H7 (cell line): Measurements from ENCODE around the gene SNRPA. TPM values are rescaled to one million over a fixed set of nuclear protein-coding genes. Genes with fewer than 3 reads are reported as not detected.
A peak's percentile ranks its signal among the peaks of the same experiment; 100 is the strongest.

Source experiments
- DNase-seq: peaks from one replicate; pipeline ENCODE4 v3.0.0; 2012
- H3K27me3 ChIP-seq: 2 replicates; pipeline ENCODE4 v1.6.0; 2011; ENCODE audit warnings: mild to moderate bottlenecking, low read length; ENCODE audit not compliant: control insufficient read depth, insufficient read depth
- H3K36me3 ChIP-seq: replicated peaks from 2 replicates; pipeline ENCODE4 v1.5.1; 2011; ENCODE audit warnings: low read length; ENCODE audit not compliant: control insufficient read depth, insufficient read depth
- H3K4me3 ChIP-seq: 2 replicates; pipeline ENCODE4 v1.5.1; 2011; ENCODE audit warnings: low read depth, mild to moderate bottlenecking, control low read depth, low read length, moderate library complexity; ENCODE audit not compliant: insufficient read depth
- total RNA-seq: library from RNA; depleted of rRNA; stranded (reverse); fragments of >200 nt; shearing (Covaris generic); gene quantifications from 2 replicates; pipeline ENCODE4 v1.2.3, GENCODE V29; 2014; rRNA removed

SNRPA gene
- 440 and 502 TPM in 2 replicates for total RNA-seq

GRCh38 chr19:40750874-40751537, at the start of gene SNRPA:
SNRPA (plus strand) TSS chr19:40751203; CDS start chr19:40751409, 206 bp downstream.
- peak; percentile 97 for DNase-seq
- Histone ChIP-seq H3K27me3 (no peaks in the 10 kb centered on the region), H3K4me3 (peak within 1 kb of the TSS; percentile 70), H3K36me3 (peaks cover 16% of the 10 kb centered on the region)

DNA sequence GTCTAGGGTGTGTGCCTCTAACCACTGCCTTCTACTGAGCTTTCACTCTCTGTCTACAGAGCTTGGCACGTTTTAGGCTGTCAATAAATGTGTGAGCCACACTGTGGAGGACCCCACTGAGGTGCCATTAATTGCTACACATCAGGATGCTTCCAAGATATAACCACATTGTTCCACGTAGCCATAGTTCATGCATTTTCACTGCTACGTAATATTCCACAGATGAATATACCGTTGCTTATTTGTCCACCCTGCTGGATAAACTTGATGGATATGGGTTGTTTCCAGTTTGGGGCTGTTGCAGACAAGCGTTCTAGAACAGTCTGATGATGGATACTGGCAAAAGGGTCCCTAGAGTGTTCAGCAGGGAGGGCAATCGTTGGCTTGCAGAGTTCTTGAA, 49.2 kb upstream of the SNRPA start:
- Histone ChIP-seq H3K27me3 (no peaks in the 10 kb centered on the region), H3K4me3 (no peak overlapping the region), H3K36me3 (peaks cover 15% of the 10 kb centered on the region)
- no peak for DNase-seq

DNA sequence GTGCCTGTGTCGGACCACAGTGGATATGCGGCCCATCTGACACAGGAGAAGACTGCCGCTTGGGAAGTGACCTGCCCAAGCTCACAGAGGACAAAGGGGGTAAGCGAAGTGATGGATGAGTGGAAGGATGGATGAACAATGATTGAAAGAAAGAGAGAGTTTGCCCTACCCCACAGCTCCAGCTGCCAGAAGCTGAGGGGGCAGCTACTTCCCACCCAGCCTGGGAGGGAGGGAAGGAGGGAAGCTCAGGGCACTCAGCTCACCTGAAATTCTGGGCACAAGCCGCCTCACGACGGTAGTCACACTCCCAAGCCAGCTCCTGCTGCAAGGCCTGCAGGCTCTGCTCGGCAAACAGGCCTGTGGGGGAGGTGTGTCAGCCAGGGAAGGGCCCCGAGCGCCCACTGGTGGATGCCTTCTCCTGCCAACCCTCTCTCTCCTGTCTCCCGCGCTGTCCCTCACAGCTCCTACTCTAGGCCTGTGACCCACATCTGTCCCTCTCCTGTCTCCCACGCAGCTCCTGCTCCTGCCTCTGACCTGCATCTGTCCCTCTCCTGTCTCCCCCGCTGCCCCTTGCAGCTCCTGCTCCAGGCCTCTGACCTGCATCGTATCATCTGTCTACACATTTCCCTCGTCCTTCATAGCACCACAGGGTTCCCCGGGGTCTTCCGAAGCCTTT, 48.5 kb upstream of the SNRPA start:
- Histone ChIP-seq H3K4me3 (no peak overlapping the region), H3K36me3 (peaks cover 14% of the 10 kb centered on the region), H3K27me3 (no peaks in the 10 kb centered on the region)
- peak; percentile 90 for DNase-seq

DNA sequence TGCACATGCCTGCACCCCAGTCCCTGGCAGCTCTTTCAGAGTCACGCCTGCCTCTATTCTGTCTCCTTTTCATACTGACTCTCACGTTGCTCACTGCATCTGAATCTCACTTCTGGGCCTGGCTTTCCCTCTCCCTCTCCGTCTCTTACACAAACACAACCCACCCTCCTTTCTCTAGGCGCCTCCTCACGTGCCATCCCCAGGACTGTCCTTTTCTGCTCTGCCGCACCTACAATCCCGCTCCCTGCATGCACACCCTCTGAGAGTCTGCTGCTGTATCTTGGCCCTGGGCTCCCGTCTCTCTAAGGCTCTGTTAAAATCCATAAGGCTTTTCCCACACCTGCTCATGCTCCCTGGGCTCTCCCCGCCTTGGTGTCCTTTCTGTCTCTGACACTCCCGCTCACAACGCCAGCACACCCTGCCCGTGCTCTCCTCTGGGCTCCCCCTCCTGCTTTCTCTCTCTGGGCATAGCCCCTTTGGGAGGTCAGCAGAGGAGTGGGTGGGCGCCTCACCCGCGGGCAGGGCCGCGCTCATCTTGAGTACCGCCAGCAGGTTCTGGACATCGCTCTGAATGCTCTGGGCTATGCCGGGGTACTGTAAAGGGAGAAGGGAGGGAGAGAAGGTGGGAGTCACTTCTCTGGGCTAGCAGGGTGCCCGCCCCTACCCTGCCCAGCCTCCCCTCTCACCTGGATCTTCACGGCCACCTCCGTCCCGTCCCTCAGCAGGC, 47.8 kb upstream of the SNRPA start:
- DNase-seq: peak; percentile 25
- Histone ChIP-seq H3K4me3 (no peak overlapping the region), H3K36me3 (peaks cover 15% of the 10 kb centered on the region), H3K27me3 (no peaks in the 10 kb centered on the region)

GRCh38 chr19:40704491-40705361, 46.3 kb upstream of the SNRPA start:
- Histone ChIP-seq H3K4me3 (no peak overlapping the region), H3K27me3 (no peaks in the 10 kb centered on the region), H3K36me3 (peaks cover 14% of the 10 kb centered on the region)
- no peak for DNase-seq

- H3K4me3 ChIP-seq: no peak overlapping the region
- DNase-seq: no peak
- H3K36me3 ChIP-seq: peaks cover 15% of the 10 kb centered on the region
- no peaks in the 10 kb centered on the region for H3K27me3 ChIP-seq
These were observed 45.7 kb upstream of the SNRPA start for GRCh38 chr19:40705362-40705651.

DNA sequence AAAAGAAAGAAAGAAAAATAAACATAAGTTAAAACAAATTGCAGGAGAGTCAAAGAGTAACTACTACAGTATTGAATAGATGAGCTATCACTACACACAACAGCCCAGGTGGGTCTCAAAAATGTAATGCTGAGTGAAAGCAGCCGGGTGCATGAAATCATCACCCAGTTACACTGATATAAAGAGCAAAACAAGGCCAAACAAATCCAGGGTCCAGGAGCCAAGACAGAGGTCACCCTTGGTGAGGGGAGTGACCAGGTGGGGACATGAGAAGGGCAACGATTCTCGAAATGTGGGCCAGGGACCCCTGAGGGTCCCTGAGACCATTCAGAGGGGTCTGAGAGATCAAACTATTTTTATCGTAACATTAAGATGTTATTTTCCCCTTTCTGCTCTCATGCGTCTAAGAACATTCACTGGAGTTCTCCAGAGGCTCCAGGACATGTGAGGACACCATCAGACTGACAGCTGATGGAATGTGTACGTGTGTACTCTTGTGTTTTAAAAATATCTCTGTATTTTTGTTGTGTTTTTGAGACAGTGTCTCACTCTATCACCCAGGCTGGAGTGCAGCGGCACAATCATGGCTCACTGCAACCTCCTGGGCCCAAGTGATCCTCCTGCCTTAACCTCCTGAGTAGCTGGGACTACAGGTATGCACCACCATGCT, 44.9 kb upstream of the SNRPA start:
- Histone ChIP-seq H3K36me3 (peaks cover 17% of the 10 kb centered on the region), H3K27me3 (no peaks in the 10 kb centered on the region), H3K4me3 (no peak overlapping the region)
- DNase-seq: no peak

GRCh38 chr19:40707615-40708014, 43.4 kb upstream of the SNRPA start:
- H3K4me3 ChIP-seq: no peak overlapping the region
- no peaks in the 10 kb centered on the region for H3K27me3 ChIP-seq
- peaks cover 16% of the 10 kb centered on the region for H3K36me3 ChIP-seq
- DNase-seq: no peak

DNA sequence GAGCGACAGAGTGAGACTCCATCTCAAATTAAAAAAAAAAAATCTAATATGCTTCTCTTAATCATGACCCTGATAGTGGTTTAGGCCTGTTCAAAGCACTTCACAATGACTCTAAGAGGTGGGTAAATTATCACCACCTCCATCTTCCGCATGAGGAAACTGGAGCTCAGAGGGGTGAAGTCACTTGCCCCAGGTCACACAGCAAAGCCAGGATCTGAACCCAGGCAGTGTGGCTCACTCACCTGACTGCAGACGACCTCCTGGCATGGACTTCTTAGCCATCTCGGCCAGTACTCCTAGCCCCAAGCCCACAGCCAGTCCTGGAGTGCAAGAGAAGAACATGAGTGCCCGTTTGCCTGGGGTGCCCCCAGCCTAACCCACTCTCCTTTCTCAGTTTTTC, 41.2 kb upstream of the SNRPA start:
- DNase-seq: no peak
- H3K27me3 ChIP-seq: no peaks in the 10 kb centered on the region
- H3K36me3 ChIP-seq: peaks cover 13% of the 10 kb centered on the region
- no peak overlapping the region for H3K4me3 ChIP-seq

GRCh38 chr19:40713939-40714338, 37.1 kb upstream of the SNRPA start:
- DNase-seq: no peak
- peaks cover 7% of the 10 kb centered on the region for H3K36me3 ChIP-seq
- no peaks in the 10 kb centered on the region for H3K27me3 ChIP-seq
- no peak overlapping the region for H3K4me3 ChIP-seq

DNA sequence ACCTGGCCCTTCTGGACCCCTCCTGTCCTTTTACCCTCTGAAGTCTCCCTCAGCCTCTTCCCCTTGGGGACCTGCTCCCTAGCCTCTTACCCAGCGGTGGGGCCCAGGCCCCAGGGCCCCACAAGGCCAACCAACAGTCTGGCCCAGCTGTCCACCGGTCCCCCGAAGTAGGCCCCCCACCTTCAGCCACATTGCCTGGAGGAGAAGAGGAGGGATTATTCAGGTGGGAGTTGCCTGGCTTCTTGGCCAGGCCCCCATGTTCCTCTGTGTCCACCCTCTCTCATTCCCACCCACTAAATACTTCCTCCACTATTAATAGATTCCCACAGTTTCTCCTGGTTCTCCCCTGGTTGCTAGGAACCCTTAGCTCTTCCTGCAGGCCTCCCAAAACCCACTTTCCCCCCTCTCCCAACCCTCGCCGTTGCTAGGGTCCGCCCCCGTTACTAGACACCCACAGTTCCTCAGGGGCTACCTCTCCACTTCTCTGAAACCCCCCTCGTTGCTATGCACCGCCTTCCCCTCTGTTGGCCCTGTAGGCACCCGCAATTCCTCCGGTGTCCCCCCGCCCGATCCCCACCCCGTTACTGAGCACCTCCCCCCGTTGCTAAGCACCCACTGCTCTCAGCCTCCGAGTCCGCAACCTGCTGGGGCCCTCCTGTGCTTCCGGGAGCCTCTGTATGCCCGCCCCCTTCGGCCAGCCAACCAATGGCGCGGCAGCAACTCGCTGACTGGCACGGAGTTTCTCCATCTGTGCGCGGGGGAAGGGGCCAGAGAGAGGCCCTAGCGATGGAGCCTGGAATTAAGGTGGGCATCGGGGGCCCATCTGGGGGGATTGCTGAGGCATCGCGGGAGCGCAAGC, 36.3 kb upstream of the SNRPA start:
- Histone ChIP-seq H3K36me3 (peaks cover 7% of the 10 kb centered on the region), H3K27me3 (no peaks in the 10 kb centered on the region), H3K4me3 (peak overlapping the region; percentile 65)
- peak; percentile 97 for DNase-seq

DNA sequence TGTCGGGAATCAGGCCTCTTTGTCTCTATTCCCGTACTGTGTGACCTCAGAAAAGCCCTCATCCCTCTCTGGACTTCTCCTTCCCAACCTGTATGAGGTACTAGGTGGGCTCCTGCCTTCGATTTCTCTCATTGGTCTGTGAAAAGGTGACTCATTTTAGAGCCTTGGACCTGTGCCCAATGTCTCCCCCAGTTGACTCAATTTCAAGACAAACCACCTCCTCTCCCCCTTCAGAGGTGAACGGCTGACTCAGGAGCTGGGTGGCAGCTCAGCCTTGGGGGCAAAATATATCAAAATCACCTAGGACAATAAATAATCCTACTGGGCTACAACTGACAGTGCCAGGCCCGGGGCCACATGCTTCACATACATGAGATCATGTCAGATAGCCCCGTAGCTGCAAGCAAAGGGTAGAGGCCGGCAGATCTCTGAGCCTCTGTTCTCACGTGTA, 34.9 kb upstream of the SNRPA start:
- peaks cover 4% of the 10 kb centered on the region for H3K36me3 ChIP-seq
- no peaks in the 10 kb centered on the region for H3K27me3 ChIP-seq
- H3K4me3 ChIP-seq: peak overlapping the region; percentile 65
- DNase-seq: no peak
